ENCODE measurements around the gene FAM120B. TPM values are rescaled to one million over a fixed set of nuclear protein-coding genes. Genes with fewer than 3 reads are reported as not detected.

The FAM120B gene
- total RNA-seq, 2 donors from 2014 or later = 25.1 to 28.1 TPM

DNA sequence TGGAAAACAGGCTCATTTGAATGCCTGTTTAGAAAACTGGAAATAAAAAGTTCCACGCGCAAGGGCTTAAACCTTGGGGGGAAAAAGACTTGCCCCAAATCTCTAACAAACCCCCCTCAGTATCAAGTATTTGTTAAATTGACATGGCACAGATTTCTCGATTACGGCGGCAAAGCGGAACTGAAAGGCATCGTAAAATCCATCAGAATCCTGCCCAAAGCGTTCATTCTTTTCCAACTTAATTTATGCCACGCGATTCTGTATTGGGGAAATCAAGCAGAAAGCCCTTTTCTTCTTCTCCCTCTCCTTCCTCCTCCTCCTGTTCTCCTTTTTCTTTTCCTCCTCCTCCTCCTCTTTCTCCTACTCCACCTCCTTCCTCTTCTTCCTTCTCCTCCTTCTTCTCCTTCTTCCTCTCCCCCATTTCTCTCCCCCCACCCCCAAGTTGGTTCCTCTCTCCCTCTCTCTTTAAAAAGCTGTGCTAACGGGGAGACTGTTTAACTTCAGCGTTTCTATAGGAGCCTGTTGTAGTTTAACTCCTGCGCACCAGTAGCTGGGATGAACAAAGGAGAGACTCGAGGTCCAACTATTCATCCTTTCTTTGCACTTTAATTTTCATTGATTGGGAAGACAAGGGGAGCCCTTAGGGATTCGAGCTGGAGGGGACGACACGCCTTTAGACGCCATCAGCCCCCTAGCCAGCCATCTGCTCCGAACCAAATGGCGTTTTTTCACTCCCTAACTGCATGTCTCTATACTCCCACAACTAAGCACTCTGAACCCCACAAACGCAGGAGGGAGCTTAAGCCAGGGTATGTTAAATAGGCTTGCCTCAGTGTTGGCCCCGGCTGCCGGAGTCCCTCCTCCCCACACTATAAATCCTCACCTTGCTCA is 13.0 kb upstream of the FAM120B start:
- H3K27ac Mint-ChIP-seq = peak overlapping the region; percentile 32
- H3K9me3 ChIP-seq (ENCODE audit: control insufficient read depth, low read length, poor library complexity, severe bottlenecking) = no peaks in the 10 kb centered on the region
- ATAC-seq (no peak), DNase-seq (no peak)
- H3K4me3 Mint-ChIP-seq = peak overlapping the region; percentile 55
- H3K4me1 Mint-ChIP-seq = peaks cover 36% of the 10 kb centered on the region
- peaks cover 54% of the 10 kb centered on the region for H3K27me3 Mint-ChIP-seq
- peaks cover 3% of the 10 kb centered on the region for H3K36me3 Mint-ChIP-seq (ENCODE audit: low read depth)

DNA sequence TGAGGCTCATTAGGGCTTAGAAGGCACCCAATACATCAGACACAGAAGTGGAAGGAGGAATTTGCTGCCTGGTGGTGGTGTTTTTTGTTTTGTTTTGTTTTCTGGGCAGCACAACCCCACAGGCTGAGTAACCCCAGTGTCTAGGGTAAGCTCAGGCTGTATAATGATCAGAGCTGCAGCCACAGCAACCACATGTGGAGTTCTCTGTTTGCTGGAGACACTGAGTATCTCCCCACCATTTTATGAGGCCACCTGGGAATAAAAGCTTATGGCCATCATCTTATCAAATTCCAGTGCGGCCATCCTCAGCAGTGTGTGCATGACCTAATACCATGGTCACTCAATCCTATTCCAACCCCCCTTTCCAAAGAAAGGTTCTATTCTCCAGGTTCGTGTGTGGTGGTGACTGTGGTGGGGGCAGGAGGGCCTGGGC is 12.2 kb upstream of the FAM120B start:
- Mint-ChIP-seq H3K4me3 (peak overlapping the region; percentile 85), H3K27me3 (peaks cover 57% of the 10 kb centered on the region), H3K36me3 (ENCODE audit: low read depth) (no peaks in the 10 kb centered on the region), H3K4me1 (peaks cover 31% of the 10 kb centered on the region), H3K27ac (peak overlapping the region; percentile 32)
- H3K9me3 ChIP-seq (ENCODE audit: control insufficient read depth, low read length, poor library complexity, severe bottlenecking) = no peaks in the 10 kb centered on the region
- peak; percentile 14 for ATAC-seq
- no peak for DNase-seq

DNA sequence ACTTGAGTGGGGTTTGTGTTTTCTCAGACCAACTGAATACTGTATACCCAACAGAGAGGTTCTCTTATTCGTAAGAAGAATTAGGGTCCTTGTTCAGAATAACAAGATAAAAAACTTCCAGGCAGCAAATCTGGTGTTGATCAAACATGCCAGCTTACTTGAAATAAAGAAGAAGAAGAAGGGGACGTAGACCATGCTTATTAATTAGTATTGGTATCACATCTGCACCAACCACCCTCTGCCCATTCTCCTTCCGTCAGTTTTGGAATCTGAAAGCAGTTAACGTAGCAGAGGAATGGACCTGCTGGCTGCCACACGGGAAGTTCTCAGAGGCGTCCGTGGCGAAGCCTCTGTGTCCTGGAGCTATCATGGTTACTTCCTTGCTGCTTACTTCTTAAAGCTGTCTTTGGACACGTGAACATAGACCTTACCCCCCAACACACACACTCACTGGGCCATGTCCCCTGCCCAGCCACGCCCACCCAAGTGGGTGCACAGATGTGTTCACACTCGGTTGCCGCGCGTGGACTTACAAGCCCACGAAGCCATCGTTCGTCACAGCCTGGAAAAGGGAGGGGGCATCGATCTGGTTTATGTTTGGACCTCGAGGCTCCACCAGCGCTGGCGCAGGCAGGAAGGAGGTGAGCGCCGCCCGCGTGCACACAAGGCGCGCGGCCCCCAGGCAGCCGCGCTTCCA is 11.6 kb upstream of the FAM120B start:
- Mint-ChIP-seq H3K4me3 (peak overlapping the region; percentile 85), H3K27me3 (peaks cover 63% of the 10 kb centered on the region), H3K27ac (no peak overlapping the region), H3K4me1 (peaks cover 31% of the 10 kb centered on the region), H3K36me3 (ENCODE audit: low read depth) (no peaks in the 10 kb centered on the region)
- ATAC-seq (no peak), DNase-seq (no peak)
- no peaks in the 10 kb centered on the region for H3K9me3 ChIP-seq (ENCODE audit: control insufficient read depth, low read length, poor library complexity, severe bottlenecking)

- Mint-ChIP-seq H3K27ac (no peak overlapping the region), H3K27me3 (peaks cover 62% of the 10 kb centered on the region), H3K36me3 (ENCODE audit: low read depth) (no peaks in the 10 kb centered on the region), H3K4me1 (peaks cover 30% of the 10 kb centered on the region), H3K4me3 (peak overlapping the region; percentile 85)
- no peaks in the 10 kb centered on the region for H3K9me3 ChIP-seq (ENCODE audit: control insufficient read depth, low read length, poor library complexity, severe bottlenecking)
- ATAC-seq (peak; percentile 57), DNase-seq (peak in 2 of 3 donors; percentile 33 to 36)
Measured at GRCh38 chr6:170295510-170296422, 10.8 kb upstream of the FAM120B start.

DNA sequence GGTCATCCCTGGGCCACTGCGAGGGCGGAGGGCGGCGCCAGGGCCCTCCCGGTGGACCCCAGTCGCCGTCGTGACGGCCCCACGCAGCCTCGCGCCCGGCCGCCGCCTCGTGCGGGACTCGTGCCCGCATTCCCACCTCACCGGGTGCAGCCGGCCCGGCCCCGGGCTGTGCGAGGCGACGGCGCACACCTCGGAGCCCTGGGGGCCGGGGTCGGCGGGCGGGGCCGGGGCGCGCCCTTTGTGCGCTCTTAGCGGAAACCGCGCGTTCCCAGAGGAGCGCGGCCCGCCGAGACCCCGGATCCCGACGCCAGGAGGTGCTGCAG is 10.2 kb upstream of the FAM120B start:
- no peak for ATAC-seq
- H3K4me3 Mint-ChIP-seq = peak overlapping the region; percentile 85
- H3K27me3 Mint-ChIP-seq = peaks cover 62% of the 10 kb centered on the region
- H3K4me1 Mint-ChIP-seq = peaks cover 30% of the 10 kb centered on the region
- H3K36me3 Mint-ChIP-seq (ENCODE audit: low read depth) = no peaks in the 10 kb centered on the region
- DNase-seq = no peak
- no peaks in the 10 kb centered on the region for H3K9me3 ChIP-seq (ENCODE audit: control insufficient read depth, low read length, poor library complexity, severe bottlenecking)
- no peak overlapping the region for H3K27ac Mint-ChIP-seq

GRCh38 chr6:170296746-170297575 is 9.6 kb upstream of the FAM120B start:
- H3K36me3 Mint-ChIP-seq (ENCODE audit: low read depth) = no peaks in the 10 kb centered on the region
- ATAC-seq = no peak
- H3K4me3 Mint-ChIP-seq = peak overlapping the region; percentile 65
- no peak for DNase-seq
- no peaks in the 10 kb centered on the region for H3K9me3 ChIP-seq (ENCODE audit: control insufficient read depth, low read length, poor library complexity, severe bottlenecking)
- H3K4me1 Mint-ChIP-seq = peaks cover 26% of the 10 kb centered on the region
- peaks cover 59% of the 10 kb centered on the region for H3K27me3 Mint-ChIP-seq
- no peak overlapping the region for H3K27ac Mint-ChIP-seq

DNA sequence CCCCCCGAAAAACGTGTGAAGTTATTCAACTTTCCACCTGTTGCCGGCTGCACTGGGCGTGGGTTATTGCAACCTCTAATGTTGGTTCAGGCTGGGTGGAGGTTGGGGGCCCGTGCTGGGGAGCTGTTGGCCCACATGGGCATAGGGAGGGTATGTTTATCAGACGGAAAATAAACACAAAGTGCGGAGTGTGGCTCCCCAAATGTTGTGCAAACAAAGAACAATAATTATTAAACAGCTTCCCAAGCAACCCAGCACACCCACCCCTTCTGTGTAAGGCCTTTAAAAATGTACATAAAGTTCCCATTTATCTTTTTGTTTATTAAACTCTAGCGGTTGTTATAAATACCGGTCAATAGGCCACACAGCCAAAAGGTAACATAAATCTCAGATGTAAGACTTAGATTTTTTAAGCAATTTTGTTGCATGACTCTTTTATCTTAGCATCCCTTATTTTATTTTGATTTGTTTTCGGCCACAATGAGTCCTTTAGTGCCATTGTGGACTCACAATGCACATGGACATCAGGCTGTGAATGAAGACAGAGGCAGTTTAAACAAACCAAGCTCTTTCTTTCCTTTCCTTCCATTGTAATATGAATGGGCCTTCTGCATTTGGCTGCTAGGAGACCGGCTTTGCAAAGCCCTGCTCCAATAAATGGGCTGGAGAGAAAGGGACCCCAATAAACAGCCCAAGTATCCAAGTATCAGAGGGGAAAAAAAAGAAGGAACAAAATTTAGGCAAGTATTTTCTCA is 8.8 kb upstream of the FAM120B start:
- ATAC-seq = no peak
- Mint-ChIP-seq H3K4me1 (peaks cover 18% of the 10 kb centered on the region), H3K27me3 (peaks cover 56% of the 10 kb centered on the region), H3K27ac (no peak overlapping the region), H3K36me3 (ENCODE audit: low read depth) (no peaks in the 10 kb centered on the region), H3K4me3 (peak overlapping the region; percentile 65)
- H3K9me3 ChIP-seq (ENCODE audit: control insufficient read depth, low read length, poor library complexity, severe bottlenecking) = no peaks in the 10 kb centered on the region
- no peak for DNase-seq

GRCh38 chr6:170298688-170299087 is 7.9 kb upstream of the FAM120B start:
- ATAC-seq = no peak
- Mint-ChIP-seq H3K27me3 (peaks cover 52% of the 10 kb centered on the region), H3K4me3 (no peak overlapping the region), H3K36me3 (ENCODE audit: low read depth) (no peaks in the 10 kb centered on the region), H3K4me1 (peaks cover 10% of the 10 kb centered on the region), H3K27ac (no peak overlapping the region)
- DNase-seq = no peak
- H3K9me3 ChIP-seq (ENCODE audit: control insufficient read depth, low read length, poor library complexity, severe bottlenecking) = no peaks in the 10 kb centered on the region

GRCh38 chr6:170301184-170301583 is 5.4 kb upstream of the FAM120B start:
- Mint-ChIP-seq H3K4me3 (no peak overlapping the region), H3K27me3 (peaks cover 48% of the 10 kb centered on the region), H3K27ac (no peak overlapping the region), H3K4me1 (no peaks in the 10 kb centered on the region), H3K36me3 (ENCODE audit: low read depth) (no peaks in the 10 kb centered on the region)
- ATAC-seq = no peak
- no peaks in the 10 kb centered on the region for H3K9me3 ChIP-seq (ENCODE audit: control insufficient read depth, low read length, poor library complexity, severe bottlenecking)
- no peak for DNase-seq

DNA sequence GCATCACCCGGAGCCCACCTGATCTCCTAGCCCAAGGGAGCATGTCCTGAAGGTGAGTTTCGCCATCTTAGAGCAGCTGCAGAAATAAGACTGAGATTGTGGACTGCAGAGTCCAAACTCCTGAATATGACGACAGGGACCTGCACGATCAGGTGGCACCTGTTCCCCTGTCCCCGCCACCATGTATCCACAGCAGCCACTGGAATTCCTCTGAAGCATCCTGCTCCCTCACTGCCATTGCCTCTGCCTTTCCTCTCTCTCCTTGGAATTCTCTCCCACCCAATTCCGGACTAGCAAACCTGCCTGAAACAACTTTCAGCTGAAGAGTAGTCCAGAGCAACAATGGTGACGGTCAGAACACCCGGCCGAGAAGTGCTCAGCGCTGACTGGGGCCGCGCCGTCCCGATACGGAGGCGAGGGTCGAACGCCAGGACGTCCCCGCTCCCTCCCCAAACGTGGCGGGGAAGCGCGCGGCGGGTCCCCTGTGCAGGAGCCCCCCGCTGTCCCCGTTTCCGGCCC is 694 bp upstream of the FAM120B start:
- DNase-seq = no peak
- H3K4me1 Mint-ChIP-seq = peaks cover 25% of the 10 kb centered on the region
- peaks cover 21% of the 10 kb centered on the region for H3K27me3 Mint-ChIP-seq
- peak overlapping the region; percentile 97 for H3K27ac Mint-ChIP-seq
- peak overlapping the region; percentile 94 for H3K4me3 Mint-ChIP-seq
- no peaks in the 10 kb centered on the region for H3K9me3 ChIP-seq (ENCODE audit: control insufficient read depth, low read length, poor library complexity, severe bottlenecking)
- ATAC-seq = no peak
- peaks cover 2% of the 10 kb centered on the region for H3K36me3 Mint-ChIP-seq (ENCODE audit: low read depth)

DNA sequence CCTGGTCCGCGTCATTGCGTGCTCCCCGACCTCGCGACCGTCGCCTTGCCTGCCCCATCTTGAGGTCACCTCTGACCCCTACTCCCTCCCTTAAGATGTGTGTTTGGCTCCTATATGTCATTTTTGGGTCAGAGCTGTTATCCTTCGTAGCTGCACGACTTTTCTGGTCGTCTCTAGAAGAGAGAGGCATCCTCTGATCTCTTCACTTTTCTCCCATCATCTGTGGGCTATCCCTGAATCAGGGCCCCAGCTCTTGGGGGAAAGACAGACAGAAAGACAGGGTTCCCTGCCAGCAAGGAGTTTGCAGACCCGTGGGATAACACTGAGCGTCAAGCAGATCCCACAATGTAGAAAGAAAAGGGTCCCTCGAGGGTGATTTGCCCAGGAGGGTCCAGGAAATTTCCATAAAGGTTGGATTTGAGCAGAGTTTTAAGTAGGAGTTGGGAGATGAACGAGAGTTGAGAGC is 555 bp downstream of the FAM120B start:
- ATAC-seq (no peak), DNase-seq (no peak)
- Mint-ChIP-seq H3K27me3 (peaks cover 21% of the 10 kb centered on the region), H3K27ac (peak overlapping the region; percentile 97), H3K4me3 (peak overlapping the region; percentile 94), H3K36me3 (ENCODE audit: low read depth) (peaks cover 2% of the 10 kb centered on the region), H3K4me1 (peaks cover 32% of the 10 kb centered on the region)
- H3K9me3 ChIP-seq (ENCODE audit: control insufficient read depth, low read length, poor library complexity, severe bottlenecking) = no peaks in the 10 kb centered on the region

Measured in T-helper 17 cell (primary cell).